ENCODE measurements around the gene CDK14.

DNA sequence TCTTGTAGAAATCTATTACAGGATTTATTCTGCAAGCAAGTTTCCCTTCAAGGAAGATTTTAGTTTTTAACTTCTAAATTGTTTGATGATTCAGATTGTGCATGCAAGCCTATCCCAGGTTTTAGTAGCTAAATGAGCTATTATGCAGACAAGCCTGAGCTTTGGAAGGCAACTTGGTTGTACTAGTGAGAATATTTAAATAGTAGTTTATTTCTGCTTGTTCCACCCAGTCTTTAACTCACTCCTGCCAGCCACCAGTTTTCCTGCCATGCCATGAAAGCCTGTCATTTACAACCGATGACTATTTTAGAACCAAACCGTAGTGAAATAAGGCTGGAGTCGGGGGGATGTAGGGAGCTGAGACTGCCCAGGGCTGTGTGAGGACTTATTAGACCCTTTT, 343.5 kb downstream of the CDK14 start:
- TF ChIP-seq POLR2AphosphoS5 (IDR thresholded peaks at IDR 0.05; ENCODE audit: insufficient read depth, low read depth, low read length) = no peak
- TF ChIP-seq, protein P1, sequence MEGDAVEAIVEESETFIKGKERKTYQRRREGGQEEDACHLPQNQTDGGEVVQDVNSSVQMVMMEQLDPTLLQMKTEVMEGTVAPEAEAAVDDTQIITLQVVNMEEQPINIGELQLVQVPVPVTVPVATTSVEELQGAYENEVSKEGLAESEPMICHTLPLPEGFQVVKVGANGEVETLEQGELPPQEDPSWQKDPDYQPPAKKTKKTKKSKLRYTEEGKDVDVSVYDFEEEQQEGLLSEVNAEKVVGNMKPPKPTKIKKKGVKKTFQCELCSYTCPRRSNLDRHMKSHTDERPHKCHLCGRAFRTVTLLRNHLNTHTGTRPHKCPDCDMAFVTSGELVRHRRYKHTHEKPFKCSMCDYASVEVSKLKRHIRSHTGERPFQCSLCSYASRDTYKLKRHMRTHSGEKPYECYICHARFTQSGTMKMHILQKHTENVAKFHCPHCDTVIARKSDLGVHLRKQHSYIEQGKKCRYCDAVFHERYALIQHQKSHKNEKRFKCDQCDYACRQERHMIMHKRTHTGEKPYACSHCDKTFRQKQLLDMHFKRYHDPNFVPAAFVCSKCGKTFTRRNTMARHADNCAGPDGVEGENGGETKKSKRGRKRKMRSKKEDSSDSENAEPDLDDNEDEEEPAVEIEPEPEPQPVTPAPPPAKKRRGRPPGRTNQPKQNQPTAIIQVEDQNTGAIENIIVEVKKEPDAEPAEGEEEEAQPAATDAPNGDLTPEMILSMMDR (IDR thresholded peaks at IDR 0.05; ENCODE audit: extremely low read depth in 1 of 2, insufficient read depth in 1 of 2, low read depth in 1 of 2, low read length in 2 of 2) = no peak
- TF ChIP-seq POLR2A (IDR thresholded peaks at IDR 0.05; ENCODE audit: low read depth, low read length) = no peak
- TF ChIP-seq EZH2 (IDR thresholded peaks at IDR 0.05; ENCODE audit: borderline replicate concordance, low read depth, low read length, severe bottlenecking) = no peak
- TF ChIP-seq JUN (IDR thresholded peaks at IDR 0.05; ENCODE audit: borderline replicate concordance, insufficient read depth, insufficient read length, low read depth) = no peak
- TF ChIP-seq GATA2 (IDR thresholded peaks at IDR 0.05; ENCODE audit: insufficient read depth, insufficient read length, low read depth, low read length) = no peak
